ENCODE data around the gene TMEM51.

The TMEM51 gene

DNA sequence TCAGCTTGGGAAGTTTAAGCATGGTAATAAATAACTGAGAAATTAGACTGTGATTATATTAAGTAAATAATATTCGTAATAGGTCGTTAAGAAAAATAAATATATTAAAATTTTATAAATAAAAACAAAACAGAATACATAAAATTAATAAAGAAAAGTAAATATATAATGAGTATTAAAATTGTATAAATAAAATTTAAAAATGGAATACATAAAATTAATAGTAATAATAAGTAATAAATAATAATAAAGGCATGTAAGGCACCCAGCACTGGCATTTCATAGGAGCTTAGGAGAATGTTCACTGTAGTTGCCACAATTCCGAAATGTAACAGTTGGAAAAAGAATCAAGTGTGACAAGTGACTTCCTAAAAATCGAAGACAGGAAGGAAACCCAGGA is 47.7 kb downstream of the TMEM51 start:
- DNase-seq, result no peak

- no peak for DNase-seq
Observed at GRCh38 chr1:15201849-15202551, 48.5 kb downstream of the TMEM51 start.

DNA sequence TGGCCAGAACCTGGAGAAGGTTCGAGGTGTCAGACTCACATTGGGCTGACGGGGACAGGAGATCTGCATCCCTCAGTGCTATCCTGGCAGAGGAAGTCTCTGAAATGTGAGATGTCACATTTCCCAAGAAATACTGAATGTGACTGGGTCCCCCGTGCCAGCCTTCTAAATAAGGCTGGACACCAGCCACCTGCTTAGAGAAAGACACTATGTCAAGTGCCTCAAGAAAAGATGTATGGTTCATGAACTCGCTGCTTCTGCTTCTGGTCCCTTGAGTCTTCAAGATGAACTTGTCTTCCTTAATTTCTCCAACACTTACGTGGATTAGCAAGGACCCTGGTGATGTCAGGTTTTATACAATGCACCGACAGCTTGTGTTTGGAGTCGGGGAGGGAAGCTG is 51.4 kb downstream of the TMEM51 start:
- no peak for DNase-seq

GRCh38 chr1:15205586-15206346 is 52.2 kb downstream of the TMEM51 start:
- no peak for DNase-seq

- DNase-seq, result no peak
Observed at GRCh38 chr1:15206418-15207030, 53.0 kb downstream of the TMEM51 start.

GRCh38 chr1:15207031-15207828 is 53.7 kb downstream of the TMEM51 start:
- no peak for DNase-seq

GRCh38 chr1:15207829-15208429 is 54.4 kb downstream of the TMEM51 start:
- DNase-seq, result no peak

GRCh38 chr1:15210651-15211375 is 57.3 kb downstream of the TMEM51 start:
- DNase-seq, result peak; percentile 69

DNA sequence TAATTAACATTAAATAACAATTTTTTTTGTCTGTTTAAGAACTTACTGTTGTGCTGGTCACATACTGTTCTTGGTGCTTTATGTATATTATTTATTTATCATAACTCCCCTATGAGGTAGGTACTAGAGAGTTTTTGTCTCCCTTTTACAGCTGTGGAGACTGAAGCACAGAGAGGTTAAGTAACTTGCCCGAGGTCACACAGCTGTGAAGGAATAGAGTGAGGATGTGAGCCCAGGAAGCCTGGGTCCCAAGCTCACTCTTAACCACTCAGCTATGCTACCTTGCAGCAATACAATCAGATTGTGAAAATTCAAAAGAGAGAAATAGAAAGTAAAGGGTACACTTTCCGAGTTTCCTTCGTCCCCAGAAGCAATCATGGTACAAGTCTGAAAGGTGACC is 57.9 kb downstream of the TMEM51 start:
- no peak for DNase-seq

GRCh38 chr1:15212216-15212953 is 58.8 kb downstream of the TMEM51 start:
- no peak for DNase-seq

GRCh38 chr1:15212954-15213291 is 59.4 kb downstream of the TMEM51 start:
- DNase-seq, result no peak

DNA sequence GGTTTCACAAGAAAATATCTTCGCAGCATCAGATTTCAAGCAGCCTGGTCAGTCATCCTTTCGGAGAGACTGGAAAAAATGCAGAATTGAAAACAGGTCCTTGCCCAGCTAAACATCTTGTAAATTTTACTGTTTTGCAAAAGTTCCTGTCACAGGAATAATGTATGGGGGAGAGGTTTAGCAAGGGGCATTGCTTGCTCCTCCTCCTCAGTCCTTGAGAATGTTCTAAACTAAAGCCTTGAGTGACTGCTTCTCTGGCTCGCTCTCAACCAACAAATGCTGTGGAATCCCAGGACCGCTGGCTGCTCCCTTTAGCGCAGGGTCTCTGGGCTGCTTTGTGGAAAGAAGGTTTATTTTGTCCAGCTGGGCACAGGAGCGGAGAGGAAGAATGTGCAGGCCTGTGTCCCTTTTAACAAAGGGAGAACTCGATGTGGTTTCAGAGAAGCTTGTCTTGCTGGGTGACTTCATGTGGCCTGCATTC is 59.8 kb downstream of the TMEM51 start:
- DNase-seq, result peak; percentile 93

- no peak for DNase-seq
Observed at GRCh38 chr1:15214527-15214926, 61.0 kb downstream of the TMEM51 start.

- DNase-seq, result no peak
Observed at GRCh38 chr1:15215116-15215515, 61.6 kb downstream of the TMEM51 start.

- no peak for DNase-seq
Observed at GRCh38 chr1:15217654-15218053, 64.1 kb downstream of the TMEM51 start.

DNA sequence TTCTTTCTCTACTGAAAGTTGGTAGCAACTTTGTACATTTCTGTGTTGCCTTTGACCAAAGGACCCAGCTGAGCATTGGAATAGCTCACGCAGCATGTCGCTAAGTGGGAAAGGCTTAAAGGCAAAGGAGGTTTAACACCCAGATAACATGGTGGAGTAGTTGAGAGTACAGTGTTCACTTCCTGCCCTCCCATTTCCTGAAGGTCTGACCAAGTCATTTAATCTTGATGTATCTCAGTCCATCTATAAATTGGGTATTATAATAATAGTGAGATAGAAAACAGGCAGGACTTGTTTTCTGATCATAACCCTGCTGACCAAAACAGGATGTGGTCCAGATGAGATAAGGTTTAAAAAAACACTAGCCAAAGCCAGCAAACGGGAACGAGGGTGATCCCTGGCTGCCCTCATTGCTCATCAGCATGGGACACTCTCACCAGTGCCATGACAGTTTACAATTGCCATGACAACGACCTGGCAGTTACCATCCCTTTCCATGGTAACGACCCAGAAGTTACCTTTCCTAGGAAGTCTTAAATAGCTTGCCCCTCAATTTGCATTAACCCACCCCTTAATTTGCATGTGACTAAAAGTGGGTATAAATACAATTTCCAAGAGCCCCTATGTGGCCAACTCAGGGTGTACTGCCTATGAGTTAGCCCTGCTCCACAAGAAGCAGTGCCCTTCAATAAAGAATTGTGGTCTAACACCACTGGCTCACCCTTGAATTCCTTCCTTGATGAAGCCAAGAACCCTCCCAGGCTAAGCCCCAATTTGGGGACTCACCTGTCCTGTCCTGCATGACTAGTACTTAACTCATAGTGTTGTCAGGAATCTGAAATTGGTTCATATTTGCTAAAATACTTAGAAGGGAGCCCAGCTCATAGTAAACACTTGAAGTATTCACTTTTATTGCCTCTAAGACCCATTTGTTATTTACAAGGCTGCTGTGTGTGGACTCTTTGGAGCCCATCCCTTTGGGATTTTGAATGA is 65.0 kb downstream of the TMEM51 start:
- DNase-seq, result peak; percentile 89

GRCh38 chr1:15219280-15220023 is 65.9 kb downstream of the TMEM51 start:
- DNase-seq, result no peak

DNA sequence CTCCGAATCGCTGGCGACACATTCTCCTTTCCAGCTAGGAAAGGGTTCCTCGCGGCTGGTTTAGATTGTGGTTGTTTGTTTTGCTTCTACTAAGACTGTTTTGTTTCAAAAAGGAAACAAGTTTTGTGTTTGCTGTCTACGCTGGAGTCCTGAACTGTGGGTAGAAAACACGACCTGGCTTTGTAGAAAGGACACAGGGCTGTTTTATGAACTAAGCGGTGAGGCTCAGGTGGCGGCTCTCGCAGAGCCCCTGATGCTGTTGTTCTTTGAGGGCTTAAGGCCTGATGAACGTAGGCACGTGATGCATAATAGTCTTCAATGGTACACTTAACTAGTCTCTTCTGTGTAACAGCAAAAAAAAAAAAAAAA is 66.5 kb downstream of the TMEM51 start:
- no peak for DNase-seq

- DNase-seq, result no peak
Observed at GRCh38 chr1:15220825-15221431, 67.4 kb downstream of the TMEM51 start.
